Suprapubic skin (tissue), 4 donors: Measurements from ENCODE around the gene GIGYF1. TPM values are rescaled to one million over a fixed set of nuclear protein-coding genes. Genes with fewer than 3 reads are reported as not detected.

Source experiments
- DNase-seq, 2 donors: peaks; one replicate each; pipeline ENCODE4 v3.0.0-alpha.2; 2019; ENCODE audit warnings: low spot score in 2 of 2
- H3K27ac ChIP-seq: fragments of 200-600 bp; sonication (generic); one replicate; pipeline ENCODE4 v1.5.1; 2019
- H3K27me3 ChIP-seq: fragments of 200-600 bp; sonication (generic); one replicate; pipeline ENCODE4 v1.5.1; 2019
- H3K36me3 ChIP-seq: fragments of 200-600 bp; sonication (generic); one replicate; pipeline ENCODE4 v1.5.1; 2019
- H3K4me1 ChIP-seq: fragments of 200-600 bp; sonication (generic); one replicate; pipeline ENCODE4 v1.5.1; 2019
- H3K4me3 ChIP-seq: fragments of 200-600 bp; sonication (generic); one replicate; pipeline ENCODE4 v1.5.1; 2019; ENCODE audit warnings: mild to moderate bottlenecking
- H3K9me3 ChIP-seq: fragments of 200-600 bp; sonication (generic); one replicate; pipeline ENCODE4 v1.5.1; 2019
- EP300 ChIP-seq: sonication (generic); formaldehyde crosslinking; IDR thresholded peaks from one replicate; pipeline ENCODE4 v1.6.1; 2017; ENCODE audit warnings: antibody characterized with exemption
- POLR2A ChIP-seq, 2 donors: fragments of 450-650 bp; IDR thresholded peaks; one replicate each; pipeline ENCODE4 v1.6.1; 2017; ENCODE audit warnings: antibody characterized with exemption in 2 of 2, mild to moderate bottlenecking in 2 of 2, moderate library complexity in 2 of 2
- POLR2AphosphoS5 ChIP-seq, 3 donors: sonication (generic); formaldehyde crosslinking; IDR thresholded peaks; one replicate each; pipeline ENCODE4 v1.6.1; 2017; ENCODE audit warnings: antibody characterized with exemption in 3 of 3
- WGBS: methylation state at CpG from one replicate; pipeline ENCODE4 v1.1.5; 2018; 5-methylcytosine and 5-hydroxymethylcytosine counted together
- total RNA-seq, 4 donors: library from RNA; depleted of rRNA; stranded (reverse); fragments of >200 nt; gene quantifications; one replicate each; pipeline ENCODE4 v1.1.0, GENCODE V29; 2016
- TF ChIP-seq, protein P1 (sequence below), 2 donors: fragments of 200-600 bp in 1 of 2; fragments of 450-650 bp in 1 of 2; sonication (generic) in 1 of 2; IDR thresholded peaks; one replicate each; pipeline ENCODE4 v1.5.1; 2016 to 2019; ENCODE audit warnings: antibody characterized with exemption in 2 of 2, mild to moderate bottlenecking in 1 of 2, moderate library complexity in 1 of 2

Gene GIGYF1
- total RNA-seq, 4 donors from 2014 or later, result 29.0 to 91.6 (median 40.7) TPM

- Histone ChIP-seq H3K4me1 (peaks cover 43% of the 10 kb centered on the region), H3K36me3 (peaks cover 79% of the 10 kb centered on the region), H3K4me3 (no peak overlapping the region), H3K27ac (peak overlapping the region; percentile 50), H3K9me3 (no peaks in the 10 kb centered on the region), H3K27me3 (no peaks in the 10 kb centered on the region)
- TF ChIP-seq, protein P1, sequence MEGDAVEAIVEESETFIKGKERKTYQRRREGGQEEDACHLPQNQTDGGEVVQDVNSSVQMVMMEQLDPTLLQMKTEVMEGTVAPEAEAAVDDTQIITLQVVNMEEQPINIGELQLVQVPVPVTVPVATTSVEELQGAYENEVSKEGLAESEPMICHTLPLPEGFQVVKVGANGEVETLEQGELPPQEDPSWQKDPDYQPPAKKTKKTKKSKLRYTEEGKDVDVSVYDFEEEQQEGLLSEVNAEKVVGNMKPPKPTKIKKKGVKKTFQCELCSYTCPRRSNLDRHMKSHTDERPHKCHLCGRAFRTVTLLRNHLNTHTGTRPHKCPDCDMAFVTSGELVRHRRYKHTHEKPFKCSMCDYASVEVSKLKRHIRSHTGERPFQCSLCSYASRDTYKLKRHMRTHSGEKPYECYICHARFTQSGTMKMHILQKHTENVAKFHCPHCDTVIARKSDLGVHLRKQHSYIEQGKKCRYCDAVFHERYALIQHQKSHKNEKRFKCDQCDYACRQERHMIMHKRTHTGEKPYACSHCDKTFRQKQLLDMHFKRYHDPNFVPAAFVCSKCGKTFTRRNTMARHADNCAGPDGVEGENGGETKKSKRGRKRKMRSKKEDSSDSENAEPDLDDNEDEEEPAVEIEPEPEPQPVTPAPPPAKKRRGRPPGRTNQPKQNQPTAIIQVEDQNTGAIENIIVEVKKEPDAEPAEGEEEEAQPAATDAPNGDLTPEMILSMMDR (IDR thresholded peaks at IDR 0.05), result no peak
- no peak for TF ChIP-seq EP300
- no peak for TF ChIP-seq POLR2A (IDR thresholded peaks at IDR 0.05)
- no peak for TF ChIP-seq POLR2AphosphoS5 (IDR thresholded peaks at IDR 0.05)
- 76% methylated on average over 9 of the region's 18 CpGs for WGBS
- no peak for DNase-seq
Observed at GRCh38 chr7:100680576-100681271, 13.3 kb downstream of the GIGYF1 start.

- DNase-seq, result peak in 1 of 2 donors; percentile 78
- H3K36me3 ChIP-seq, result peaks cover 72% of the 10 kb centered on the region
- no peaks in the 10 kb centered on the region for H3K9me3 ChIP-seq
- 42% methylated on average over 13 of the region's 13 CpGs for WGBS
- H3K27ac ChIP-seq, result peak overlapping the region; percentile 65
- H3K27me3 ChIP-seq, result no peaks in the 10 kb centered on the region
- no peak for TF ChIP-seq POLR2A (IDR thresholded peaks at IDR 0.05)
- peak in 1 of 3 donors; percentile 51 for TF ChIP-seq POLR2AphosphoS5 (IDR thresholded peaks at IDR 0.05)
- TF ChIP-seq EP300, result no peak
- TF ChIP-seq, protein P1 (IDR thresholded peaks at IDR 0.05), result no peak
- H3K4me1 ChIP-seq, result peaks cover 49% of the 10 kb centered on the region
- H3K4me3 ChIP-seq, result no peak overlapping the region
Observed at GRCh38 chr7:100679927-100680575, 14.0 kb downstream of the GIGYF1 start.

GRCh38 chr7:100679129-100679926 lies 14.7 kb downstream of the GIGYF1 start:
- DNase-seq, result peak in 1 of 2 donors; percentile 68
- H3K27me3 ChIP-seq, result no peaks in the 10 kb centered on the region
- peak overlapping the region; percentile 65 for H3K27ac ChIP-seq
- no peak overlapping the region for H3K4me3 ChIP-seq
- H3K4me1 ChIP-seq, result peaks cover 49% of the 10 kb centered on the region
- TF ChIP-seq POLR2A (IDR thresholded peaks at IDR 0.05), result no peak
- TF ChIP-seq POLR2AphosphoS5 (IDR thresholded peaks at IDR 0.05), result peak in 1 of 3 donors; percentile 1
- peaks cover 65% of the 10 kb centered on the region for H3K36me3 ChIP-seq
- WGBS, result 69% methylated on average over 13 of the region's 13 CpGs
- no peaks in the 10 kb centered on the region for H3K9me3 ChIP-seq

- peaks cover 49% of the 10 kb centered on the region for H3K4me1 ChIP-seq
- no peak overlapping the region for H3K4me3 ChIP-seq
- no peak for DNase-seq
- H3K9me3 ChIP-seq, result no peaks in the 10 kb centered on the region
- 90% methylated on average over 23 of the region's 35 CpGs for WGBS
- no peak for TF ChIP-seq POLR2AphosphoS5 (IDR thresholded peaks at IDR 0.05)
- TF ChIP-seq EP300, result no peak
- TF ChIP-seq, protein P1 (IDR thresholded peaks at IDR 0.05), result no peak
- no peak for TF ChIP-seq POLR2A (IDR thresholded peaks at IDR 0.05)
- H3K27me3 ChIP-seq, result no peaks in the 10 kb centered on the region
- H3K36me3 ChIP-seq, result peaks cover 56% of the 10 kb centered on the region
- H3K27ac ChIP-seq, result no peak overlapping the region
Observed at GRCh38 chr7:100678291-100678984, 15.6 kb downstream of the GIGYF1 start.
